ENCODE measurements around the gene NME2. TPM values are rescaled to one million over a fixed set of nuclear protein-coding genes. Genes with fewer than 3 reads are reported as not detected.

Gene NME2
- total RNA-seq, 2 experiments from 2014 or later, result 1,086 to 1,094 TPM

- H3K4me1 Mint-ChIP-seq (ENCODE audit: low read depth), result no peaks in the 10 kb centered on the region
- intact Hi-C loops (cut with micrococcal nuclease), result no loop called here
- no peak overlapping the region for H3K27ac Mint-ChIP-seq
- H3K27me3 Mint-ChIP-seq (ENCODE audit: low read depth), result no peaks in the 10 kb centered on the region
- no peak for DNase-seq
- no peaks in the 10 kb centered on the region for H3K9me3 Mint-ChIP-seq
- H3K4me3 Mint-ChIP-seq, result no peak overlapping the region
- peaks cover 16% of the 10 kb centered on the region for H3K36me3 Mint-ChIP-seq (ENCODE audit: low read depth)
- CTCF ChIA-PET, result no interaction called here
Observed at GRCh38 chr17:51185763-51186332, 19.6 kb downstream of the NME2 start.

GRCh38 chr17:51188271-51188833 lies 22.1 kb downstream of the NME2 start:
- CTCF ChIA-PET, result no interaction called here
- Mint-ChIP-seq H3K27ac (no peak overlapping the region), H3K4me1 (ENCODE audit: low read depth) (no peaks in the 10 kb centered on the region), H3K36me3 (ENCODE audit: low read depth) (peaks cover 13% of the 10 kb centered on the region), H3K9me3 (no peaks in the 10 kb centered on the region), H3K4me3 (no peak overlapping the region), H3K27me3 (ENCODE audit: low read depth) (no peaks in the 10 kb centered on the region)
- DNase-seq, result no peak
- intact Hi-C loops (cut with micrococcal nuclease), result no loop called here

- no peaks in the 10 kb centered on the region for H3K27me3 Mint-ChIP-seq (ENCODE audit: low read depth)
- peaks cover 13% of the 10 kb centered on the region for H3K36me3 Mint-ChIP-seq (ENCODE audit: low read depth)
- H3K27ac Mint-ChIP-seq, result no peak overlapping the region
- intact Hi-C loops (cut with micrococcal nuclease), result no loop called here
- CTCF ChIA-PET, result no interaction called here
- no peak overlapping the region for H3K4me3 Mint-ChIP-seq
- H3K4me1 Mint-ChIP-seq (ENCODE audit: low read depth), result no peaks in the 10 kb centered on the region
- DNase-seq, result no peak
- no peaks in the 10 kb centered on the region for H3K9me3 Mint-ChIP-seq
Observed at GRCh38 chr17:51189162-51189561, 23.0 kb downstream of the NME2 start.

GRCh38 chr17:51189628-51190027 lies 23.4 kb downstream of the NME2 start:
- CTCF ChIA-PET, result no interaction called here
- intact Hi-C loops (cut with micrococcal nuclease), result no loop called here
- Mint-ChIP-seq H3K4me1 (ENCODE audit: low read depth) (no peaks in the 10 kb centered on the region), H3K4me3 (no peak overlapping the region), H3K36me3 (ENCODE audit: low read depth) (peaks cover 13% of the 10 kb centered on the region), H3K9me3 (no peaks in the 10 kb centered on the region), H3K27me3 (ENCODE audit: low read depth) (no peaks in the 10 kb centered on the region), H3K27ac (no peak overlapping the region)
- no peak for DNase-seq

GRCh38 chr17:51191895-51192294 lies 25.7 kb downstream of the NME2 start:
- no peak for DNase-seq
- H3K4me3 Mint-ChIP-seq, result no peak overlapping the region
- H3K4me1 Mint-ChIP-seq (ENCODE audit: low read depth), result no peaks in the 10 kb centered on the region
- peaks cover 9% of the 10 kb centered on the region for H3K36me3 Mint-ChIP-seq (ENCODE audit: low read depth)
- H3K27me3 Mint-ChIP-seq (ENCODE audit: low read depth), result no peaks in the 10 kb centered on the region
- no peaks in the 10 kb centered on the region for H3K9me3 Mint-ChIP-seq
- intact Hi-C loops (cut with micrococcal nuclease), result no loop called here
- CTCF ChIA-PET, result no interaction called here
- H3K27ac Mint-ChIP-seq, result no peak overlapping the region

- Mint-ChIP-seq H3K4me3 (no peak overlapping the region), H3K27ac (no peak overlapping the region), H3K36me3 (ENCODE audit: low read depth) (peaks cover 6% of the 10 kb centered on the region), H3K9me3 (no peaks in the 10 kb centered on the region), H3K4me1 (ENCODE audit: low read depth) (no peaks in the 10 kb centered on the region), H3K27me3 (ENCODE audit: low read depth) (no peaks in the 10 kb centered on the region)
- CTCF ChIA-PET, result interaction anchor here (0.6 kb wide), 1 partner anchor 196 kb away, joined by 6 read pairs; no protein-coding TSS in a partner anchor
- intact Hi-C loops (cut with micrococcal nuclease), result no loop called here
- DNase-seq, result no peak
Observed at GRCh38 chr17:51197754-51198153, 31.5 kb downstream of the NME2 start.

GRCh38 chr17:51200295-51200694 lies 34.1 kb downstream of the NME2 start:
- Mint-ChIP-seq H3K27me3 (ENCODE audit: low read depth) (no peaks in the 10 kb centered on the region), H3K4me3 (no peak overlapping the region), H3K9me3 (no peaks in the 10 kb centered on the region), H3K27ac (no peak overlapping the region), H3K36me3 (ENCODE audit: low read depth) (peaks cover 8% of the 10 kb centered on the region), H3K4me1 (ENCODE audit: low read depth) (no peaks in the 10 kb centered on the region)
- CTCF ChIA-PET, result interaction anchor here (0.6 to 1.1 kb wide), 2 partner anchors 9 to 225 kb away, joined by 3 read pairs; no protein-coding TSS in a partner anchor
- intact Hi-C loops (cut with micrococcal nuclease), result no loop called here
- DNase-seq, result no peak

- intact Hi-C loops (cut with micrococcal nuclease), result no loop called here
- H3K9me3 Mint-ChIP-seq, result no peaks in the 10 kb centered on the region
- peaks cover 9% of the 10 kb centered on the region for H3K36me3 Mint-ChIP-seq (ENCODE audit: low read depth)
- H3K27me3 Mint-ChIP-seq (ENCODE audit: low read depth), result no peaks in the 10 kb centered on the region
- no peak for DNase-seq
- CTCF ChIA-PET, result interaction anchor here (1.1 kb wide), 1 partner anchor 10 kb away, joined by 3 read pairs; no protein-coding TSS in a partner anchor
- no peak overlapping the region for H3K4me3 Mint-ChIP-seq
- H3K4me1 Mint-ChIP-seq (ENCODE audit: low read depth), result no peaks in the 10 kb centered on the region
- H3K27ac Mint-ChIP-seq, result no peak overlapping the region
Observed at GRCh38 chr17:51200846-51201245, 34.6 kb downstream of the NME2 start.

GRCh38 chr17:51203838-51204237 lies 37.6 kb downstream of the NME2 start:
- Mint-ChIP-seq H3K4me1 (ENCODE audit: low read depth) (no peaks in the 10 kb centered on the region), H3K27ac (no peak overlapping the region), H3K4me3 (no peak overlapping the region), H3K27me3 (ENCODE audit: low read depth) (no peaks in the 10 kb centered on the region), H3K36me3 (ENCODE audit: low read depth) (peaks cover 7% of the 10 kb centered on the region), H3K9me3 (no peaks in the 10 kb centered on the region)
- intact Hi-C loops (cut with micrococcal nuclease), result no loop called here
- CTCF ChIA-PET, result no interaction called here
- DNase-seq, result no peak

GRCh38 chr17:51214920-51215319 lies 48.7 kb downstream of the NME2 start:
- H3K27me3 Mint-ChIP-seq (ENCODE audit: low read depth), result no peaks in the 10 kb centered on the region
- no peaks in the 10 kb centered on the region for H3K9me3 Mint-ChIP-seq
- H3K27ac Mint-ChIP-seq, result no peak overlapping the region
- no peaks in the 10 kb centered on the region for H3K4me1 Mint-ChIP-seq (ENCODE audit: low read depth)
- peaks cover 8% of the 10 kb centered on the region for H3K36me3 Mint-ChIP-seq (ENCODE audit: low read depth)
- no peak for DNase-seq
- no peak overlapping the region for H3K4me3 Mint-ChIP-seq
- CTCF ChIA-PET, result interaction anchor here (0.8 to 1.1 kb wide), 2 partner anchors 66 to 83 kb away, joined by 3 read pairs; no protein-coding TSS in a partner anchor
- intact Hi-C loops (cut with micrococcal nuclease), result no loop called here

- Mint-ChIP-seq H3K36me3 (ENCODE audit: low read depth) (peaks cover 8% of the 10 kb centered on the region), H3K9me3 (no peaks in the 10 kb centered on the region), H3K27ac (no peak overlapping the region), H3K4me3 (no peak overlapping the region), H3K27me3 (ENCODE audit: low read depth) (no peaks in the 10 kb centered on the region), H3K4me1 (ENCODE audit: low read depth) (no peaks in the 10 kb centered on the region)
- intact Hi-C loops (cut with micrococcal nuclease), result no loop called here
- no peak for DNase-seq
- CTCF ChIA-PET, result no interaction called here
Observed at GRCh38 chr17:51217946-51218345, 51.7 kb downstream of the NME2 start.

- no peak for DNase-seq
- H3K27ac Mint-ChIP-seq, result no peak overlapping the region
- no peak overlapping the region for H3K4me3 Mint-ChIP-seq
- H3K4me1 Mint-ChIP-seq (ENCODE audit: low read depth), result peaks cover 12% of the 10 kb centered on the region
- CTCF ChIA-PET, result no interaction called here
- intact Hi-C loops (cut with micrococcal nuclease), result no loop called here
- H3K27me3 Mint-ChIP-seq (ENCODE audit: low read depth), result no peaks in the 10 kb centered on the region
- peaks cover 12% of the 10 kb centered on the region for H3K36me3 Mint-ChIP-seq (ENCODE audit: low read depth)
- H3K9me3 Mint-ChIP-seq, result no peaks in the 10 kb centered on the region
Observed at GRCh38 chr17:51221322-51221721, 55.1 kb downstream of the NME2 start.

Data from activated naive CD4-positive, alpha-beta T cell treated with anti-CD3 and anti-CD28 coated beads for 36 hours (primary cell).